HG02938 (cell line): ENCODE data around the gene DPF3.

ENCODE experiments used
- ATAC-seq: cut with Tn5 transposase; IDR thresholded peaks from one replicate; pipeline ENCODE4 v1.9.1; 2021; ENCODE audit warnings: mild to moderate bottlenecking, moderate library complexity; ENCODE audit not compliant: unreplicated experiment

Gene DPF3

DNA sequence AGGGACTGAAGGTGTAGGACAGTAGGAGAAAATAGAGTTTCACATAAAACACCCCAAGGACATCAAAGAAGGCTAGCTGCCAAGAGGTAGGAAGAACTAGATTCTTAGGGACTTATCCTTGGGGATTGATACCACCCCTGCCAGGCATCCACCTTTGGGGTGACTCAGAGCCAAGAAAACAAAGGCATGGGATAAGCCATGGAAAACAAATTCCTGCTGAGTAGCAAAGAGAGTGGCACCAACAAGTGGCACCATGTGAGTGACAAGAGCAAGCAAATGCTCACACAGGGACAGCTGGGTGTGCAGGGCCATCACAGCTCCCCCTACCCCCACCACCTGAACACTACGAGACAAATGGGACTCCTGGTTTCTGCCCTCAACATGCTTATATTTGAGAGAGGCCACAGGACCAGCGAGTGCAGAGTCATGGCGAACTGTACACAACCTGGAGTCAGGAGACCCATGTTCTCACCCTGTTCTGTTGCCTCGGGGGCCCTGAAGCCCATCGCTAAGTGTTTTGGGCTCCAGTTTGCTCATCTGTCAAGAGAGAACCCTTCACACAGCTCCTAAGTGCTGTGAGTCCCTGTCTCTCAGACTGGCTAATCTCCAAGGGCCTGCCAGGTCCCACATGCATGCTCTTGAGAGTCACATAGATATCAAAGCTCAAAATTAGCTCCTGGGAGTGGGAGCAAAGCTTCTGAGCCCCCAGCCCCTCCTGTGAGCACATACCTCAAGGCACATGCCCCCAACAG, 91.9 kb downstream of the DPF3 start:
- no peak for ATAC-seq

DNA sequence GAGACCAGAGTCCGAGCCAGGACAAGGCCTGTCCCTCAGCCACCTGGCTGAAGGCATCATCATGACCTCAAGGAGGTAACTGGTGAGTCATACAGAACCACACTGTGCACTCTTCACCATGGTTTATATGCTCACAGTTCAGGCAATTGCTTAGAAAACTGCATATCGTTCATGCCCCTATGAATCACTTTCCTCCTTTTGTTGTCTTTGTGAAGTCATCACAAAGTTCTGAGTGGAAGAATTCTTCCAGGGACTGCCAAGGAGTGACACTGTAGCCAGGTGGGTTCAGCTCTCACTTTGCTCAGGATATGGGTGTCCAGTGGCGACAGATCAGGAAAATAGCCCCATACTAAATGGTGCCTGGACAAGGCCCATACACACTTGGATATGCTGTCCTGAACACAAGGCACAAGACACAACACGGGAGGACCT, 92.5 kb downstream of the DPF3 start:
- no peak for ATAC-seq

GRCh38 chr14:72800848-72801370, 93.0 kb downstream of the DPF3 start:
- no peak for ATAC-seq

DNA sequence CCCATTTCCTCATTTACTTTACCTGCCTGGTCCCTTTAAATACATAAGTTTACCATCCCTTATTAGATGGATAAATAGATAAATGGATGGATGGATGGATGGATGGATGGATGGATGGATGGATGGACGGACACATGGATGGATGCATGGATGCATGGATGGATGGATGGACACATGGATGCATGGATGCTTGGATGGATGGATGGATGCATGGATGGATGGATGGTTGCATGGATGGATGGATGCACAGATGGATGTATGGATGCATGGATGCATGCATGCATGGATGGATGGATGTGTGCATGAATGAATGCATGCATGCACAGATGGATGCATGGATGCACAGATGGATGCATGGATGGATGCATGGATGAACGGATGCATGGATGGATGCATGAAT, 93.6 kb downstream of the DPF3 start:
- no peak for ATAC-seq

DNA sequence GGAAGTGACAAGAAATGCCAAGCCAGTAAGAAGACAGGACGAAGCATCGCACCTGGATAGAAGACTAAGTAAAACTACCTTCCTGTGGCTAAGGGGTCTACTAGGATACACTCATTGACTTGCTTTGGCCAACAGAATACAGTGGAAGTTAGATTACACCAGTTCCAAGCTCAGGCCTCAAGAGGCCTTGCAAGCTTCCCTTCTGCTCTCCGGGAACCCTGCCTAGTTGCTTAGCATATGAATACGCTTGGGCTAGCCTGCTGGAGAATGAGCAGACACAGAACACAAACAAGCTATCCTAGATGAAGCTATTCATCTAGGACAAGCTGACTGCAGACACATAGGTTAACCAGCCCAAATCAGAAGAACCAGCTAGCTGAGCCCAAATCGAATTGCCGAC, 97.0 kb downstream of the DPF3 start:
- ATAC-seq = no peak

DNA sequence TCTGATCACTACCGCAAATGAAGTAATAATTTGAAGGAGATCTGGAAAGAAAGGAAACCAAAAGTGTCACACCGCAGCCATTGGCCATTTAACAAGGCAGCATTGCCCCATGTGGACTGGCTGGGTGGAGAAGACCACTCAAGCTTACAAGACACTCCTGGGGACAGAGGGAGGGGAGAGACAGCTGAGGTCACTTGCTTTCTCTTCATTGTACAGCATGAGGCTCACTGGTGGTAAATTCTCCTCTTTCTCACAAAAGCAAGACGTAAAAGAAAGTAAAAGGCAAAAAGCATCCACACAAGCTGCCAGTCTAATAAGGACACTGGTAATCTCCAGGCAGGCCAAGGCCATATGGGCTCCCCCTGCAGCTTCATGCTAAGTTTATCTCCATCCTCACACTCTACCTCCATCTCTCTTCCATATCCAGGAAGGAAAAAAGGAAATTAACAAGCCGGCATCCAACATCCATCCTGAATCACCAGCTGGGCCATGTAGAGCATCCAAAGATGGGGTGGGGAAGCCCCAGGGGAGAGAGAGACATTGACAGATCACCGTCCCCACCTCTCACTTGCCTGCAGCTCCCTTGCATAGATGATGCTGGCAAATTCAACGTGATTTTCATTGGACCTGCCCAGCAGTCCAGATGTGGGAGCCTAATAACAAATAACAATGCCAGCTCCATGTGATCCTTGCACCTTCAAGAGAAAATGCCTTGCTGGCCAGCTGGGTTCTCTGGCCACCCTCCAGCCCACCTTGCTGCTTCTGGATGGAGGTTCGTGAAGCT, 100.6 kb downstream of the DPF3 start:
- ATAC-seq = no peak

DNA sequence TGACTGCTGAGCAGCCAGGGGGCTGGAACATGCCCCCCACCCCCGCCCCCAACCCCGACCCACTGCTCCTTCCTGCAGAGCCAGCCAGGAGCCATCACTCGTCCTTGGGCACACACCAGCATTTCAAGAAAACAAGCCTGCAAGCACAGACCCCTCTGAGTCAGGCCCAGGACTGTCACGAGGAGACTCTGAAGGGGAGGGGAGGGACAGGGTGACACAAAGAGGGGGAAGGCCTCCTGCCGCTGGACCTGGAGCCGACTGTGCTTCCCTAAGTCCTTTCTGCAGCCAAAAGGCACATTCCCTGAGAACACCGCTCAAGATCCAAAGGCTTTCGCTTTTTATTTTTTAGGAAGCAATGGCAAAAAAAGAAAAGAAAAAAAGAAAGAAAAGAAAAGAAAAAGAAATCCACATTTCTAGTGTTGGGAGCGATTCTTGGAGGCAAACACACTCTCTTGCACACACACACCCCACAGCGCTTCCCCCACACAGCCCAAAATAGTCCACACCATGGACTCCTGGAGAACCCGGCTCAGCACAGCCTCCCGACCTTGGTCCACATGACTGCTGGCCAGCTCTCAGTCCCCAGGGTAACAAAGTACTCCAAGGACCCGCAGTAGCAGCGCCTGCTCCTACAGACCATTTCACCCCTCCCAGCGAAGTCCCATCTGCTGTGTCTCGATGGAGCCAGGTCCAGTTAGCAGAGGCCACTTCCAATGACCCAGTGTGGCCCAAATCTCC, 101.7 kb downstream of the DPF3 start:
- no peak for ATAC-seq

GRCh38 chr14:72790887-72791566, 102.9 kb downstream of the DPF3 start:
- ATAC-seq = no peak

DNA sequence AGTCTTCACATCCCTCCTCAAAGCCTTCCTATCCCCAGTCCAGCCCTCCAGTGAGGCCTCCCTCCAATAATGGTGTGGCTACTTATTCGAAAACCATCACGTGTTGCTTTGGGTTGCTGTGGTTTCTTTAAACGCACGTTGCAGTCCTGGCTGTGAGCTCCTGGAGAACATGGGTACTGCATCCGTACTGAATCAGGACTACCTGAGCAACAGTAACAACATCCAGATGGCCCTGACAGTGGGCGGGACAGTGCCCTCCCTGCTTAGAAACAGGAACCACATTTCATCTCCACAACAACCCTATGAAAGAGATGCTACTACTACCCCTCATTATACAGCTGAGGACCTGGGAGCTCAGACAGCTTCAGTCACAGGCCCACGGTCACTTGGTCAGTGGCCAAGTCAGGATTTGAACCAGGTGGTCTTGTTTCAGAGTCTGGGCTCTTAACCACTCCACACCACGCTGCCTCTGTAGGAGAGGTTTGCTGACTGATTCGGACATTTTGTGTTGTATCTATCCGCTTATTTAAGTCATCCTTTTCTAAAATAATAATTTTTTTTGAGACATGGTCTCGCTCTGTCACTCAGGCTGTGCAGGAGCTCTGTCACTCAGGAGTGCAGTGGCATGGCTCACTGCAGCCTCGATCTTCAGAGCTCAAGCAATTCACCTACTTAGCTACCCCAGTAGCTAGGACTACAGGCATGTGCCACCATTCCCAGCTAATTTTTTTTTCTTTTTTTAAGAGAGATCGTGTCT, 104.8 kb downstream of the DPF3 start:
- ATAC-seq = no peak

DNA sequence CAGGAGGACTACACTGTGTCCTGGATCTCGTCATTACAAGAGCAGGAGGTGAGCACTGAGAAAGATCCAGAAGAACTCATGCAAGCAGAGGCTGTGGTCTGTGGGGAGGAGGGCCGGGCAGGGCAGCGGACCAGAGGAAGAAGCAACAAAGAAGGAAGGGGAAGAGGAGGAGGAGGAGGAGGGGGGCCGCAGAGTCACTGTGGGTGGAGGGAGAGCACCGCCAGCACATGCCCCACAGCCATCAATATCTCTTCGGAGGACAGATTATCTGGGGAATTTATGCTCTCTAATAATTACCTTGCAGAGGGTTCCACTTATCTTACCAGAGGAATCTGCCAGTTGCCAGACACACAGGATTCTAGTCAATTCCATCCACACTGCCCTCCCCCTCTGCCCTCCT, 105.6 kb downstream of the DPF3 start:
- ATAC-seq = no peak

- ATAC-seq = no peak
These were observed 106.1 kb downstream of the DPF3 start for GRCh38 chr14:72787841-72788240.

DNA sequence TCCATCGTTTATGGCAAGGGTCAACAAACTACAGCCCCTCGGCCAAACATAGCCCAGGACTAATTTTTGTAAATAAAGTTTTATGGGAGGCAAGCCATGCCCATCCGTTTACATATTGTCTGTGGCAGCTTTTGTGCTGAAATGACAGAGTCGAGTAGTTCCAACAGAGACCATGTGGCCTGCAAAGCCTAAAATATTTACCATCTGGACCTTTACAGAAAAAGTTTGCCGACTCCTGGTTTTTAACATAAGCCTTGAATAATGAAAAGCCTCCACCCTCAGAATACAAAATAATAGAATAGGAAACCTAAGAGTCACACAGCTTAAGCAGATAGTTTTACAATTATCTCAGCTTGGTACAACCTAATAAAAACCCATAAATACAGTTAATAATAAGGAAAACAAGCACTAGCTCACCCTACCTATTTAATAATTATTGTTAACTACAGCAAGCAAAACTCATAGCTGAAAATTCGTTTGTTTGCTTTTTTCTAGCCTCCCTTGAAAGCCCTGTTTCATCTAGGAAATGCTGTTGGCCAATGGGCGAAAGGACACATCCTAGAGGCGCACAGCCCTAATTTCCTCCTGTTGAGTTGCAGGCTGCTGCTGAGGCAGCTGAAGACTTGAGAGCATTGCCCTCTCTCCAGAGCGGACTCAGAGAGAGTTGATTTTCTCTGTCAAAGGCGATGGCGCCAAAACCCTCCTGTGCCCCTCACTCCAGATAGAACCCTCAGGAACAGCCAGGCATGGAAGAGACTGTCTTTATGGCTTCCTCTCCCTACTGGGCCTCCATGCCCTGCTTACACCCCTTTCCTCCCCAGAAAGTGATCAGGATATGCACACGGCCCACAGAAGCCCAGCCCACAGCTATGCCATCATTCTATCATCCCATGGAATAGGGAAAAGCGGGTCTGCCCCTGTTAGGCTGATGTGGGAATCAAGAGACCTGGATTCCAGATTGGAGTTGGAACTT, 107.2 kb downstream of the DPF3 start:
- ATAC-seq = no peak

- ATAC-seq = no peak
These were observed 110.2 kb downstream of the DPF3 start for GRCh38 chr14:72783741-72784140.

GRCh38 chr14:72782817-72783216, 111.1 kb downstream of the DPF3 start:
- no peak for ATAC-seq

- ATAC-seq = no peak
These were observed 112.1 kb downstream of the DPF3 start for GRCh38 chr14:72781561-72782508.

GRCh38 chr14:72780751-72781150, 113.2 kb downstream of the DPF3 start:
- ATAC-seq = no peak

- ATAC-seq = no peak
These were observed 114.2 kb downstream of the DPF3 start for GRCh38 chr14:72779679-72780078.

DNA sequence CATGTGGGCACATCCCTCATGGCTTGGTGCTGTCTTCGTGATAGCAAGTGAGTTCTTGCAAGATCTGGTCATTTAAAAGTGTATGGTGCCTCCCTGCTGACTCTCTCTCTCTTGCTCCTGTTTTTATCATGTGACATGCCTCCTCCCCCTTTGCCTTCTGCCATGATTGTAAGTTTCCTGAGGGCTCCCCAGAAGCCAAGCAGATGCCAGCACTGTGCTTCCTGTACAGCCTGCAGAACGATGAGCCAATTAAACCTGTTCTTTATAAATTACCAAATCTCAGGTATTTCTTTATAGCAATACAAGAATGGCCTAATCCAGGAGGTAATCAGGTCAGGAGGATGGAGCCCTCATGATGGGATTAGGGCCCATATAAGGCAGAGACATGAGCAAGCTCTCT, 116.3 kb downstream of the DPF3 start:
- no peak for ATAC-seq
